Measurements from ENCODE around the gene FFAR2. TPM values are rescaled to one million over a fixed set of nuclear protein-coding genes. Genes with fewer than 3 reads are reported as not detected.

Gene FFAR2
- total and polyA plus RNA-seq, 5 experiments from 2014 or later, result not detected

Other genes starting within 250 kb of the FFAR2 start
- not detected for gene FAM187B, start 219.5 kb upstream of the FFAR2 start, total RNA-seq
- not detected for gene FAM187B, start 219.5 kb upstream of the FFAR2 start, polyA plus RNA-seq
- gene LSR, start 199.3 kb upstream of the FFAR2 start, total RNA-seq, result 10 to 100 TPM; 57.4 to 59.9 TPM
- gene LSR, start 199.3 kb upstream of the FFAR2 start, polyA plus RNA-seq, result 100 to 1,000 TPM in 1 of 3 donors, 10 to 100 TPM in 2; 36.7 to 106 (median 65.7) TPM
- gene USF2, start 179.3 kb upstream of the FFAR2 start, total RNA-seq, result 100 to 1,000 TPM; 226 to 232 TPM
- gene USF2, start 179.3 kb upstream of the FFAR2 start, polyA plus RNA-seq, result 1 to 10 TPM; 4.5 to 6.9 (median 5.2) TPM
- gene HAMP, start 165.7 kb upstream of the FFAR2 start, total RNA-seq, result 1 to 10 TPM; 2.5 to 2.6 TPM
- gene HAMP, start 165.7 kb upstream of the FFAR2 start, polyA plus RNA-seq, result under 1 TPM in 1 of 3 donors, not detected in 2; 0.06 TPM
- gene MAG, start 156.1 kb upstream of the FFAR2 start, total RNA-seq, result not detected
- gene MAG, start 156.1 kb upstream of the FFAR2 start, polyA plus RNA-seq, result under 1 TPM in 1 of 3 donors, not detected in 2; 0.08 TPM
- 10 to 100 TPM; 20.0 to 21.1 TPM for gene CD22, start 119.1 kb upstream of the FFAR2 start, total RNA-seq
- under 1 TPM in 2 of 3 donors, not detected in 1; 0.46 to 0.73 TPM for gene CD22, start 119.1 kb upstream of the FFAR2 start, polyA plus RNA-seq
- gene FFAR1, start 100.4 kb upstream of the FFAR2 start, total RNA-seq, result not detected
- gene FFAR1, start 100.4 kb upstream of the FFAR2 start, polyA plus RNA-seq, result not detected
- gene FFAR3, start 89.8 kb upstream of the FFAR2 start, total RNA-seq, result not detected
- gene FFAR3, start 89.8 kb upstream of the FFAR2 start, polyA plus RNA-seq, result not detected
- gene GPR42, start 77.2 kb upstream of the FFAR2 start, total RNA-seq, result not detected
- not detected for gene GPR42, start 77.2 kb upstream of the FFAR2 start, polyA plus RNA-seq
- gene KRTDAP, start 42.2 kb downstream of the FFAR2 start, total RNA-seq, result not detected
- gene KRTDAP, start 42.2 kb downstream of the FFAR2 start, polyA plus RNA-seq, result not detected
- 1 to 10 TPM; 1.8 to 2.6 TPM for gene DMKN, start 65.4 kb downstream of the FFAR2 start, total RNA-seq
- 1 to 10 TPM in 1 of 3 donors, under 1 TPM in 2; 0.27 to 5.8 (median 0.42) TPM for gene DMKN, start 65.4 kb downstream of the FFAR2 start, polyA plus RNA-seq
- under 1 TPM in 1 of 2 experiments, not detected in 1; 0.31 TPM for gene SBSN, start 80.1 kb downstream of the FFAR2 start, total RNA-seq
- not detected for gene SBSN, start 80.1 kb downstream of the FFAR2 start, polyA plus RNA-seq
- not detected for gene GAPDHS, start 85.2 kb downstream of the FFAR2 start, total RNA-seq
- not detected for gene GAPDHS, start 85.2 kb downstream of the FFAR2 start, polyA plus RNA-seq
- 10 to 100 TPM; 31.1 to 34.3 TPM for gene TMEM147, start 97.4 kb downstream of the FFAR2 start, total RNA-seq
- gene TMEM147, start 97.4 kb downstream of the FFAR2 start, polyA plus RNA-seq, result 100 to 1,000 TPM; 151 to 159 (median 157) TPM
- gene ATP4A, start 115.4 kb downstream of the FFAR2 start, total RNA-seq, result not detected
- gene ATP4A, start 115.4 kb downstream of the FFAR2 start, polyA plus RNA-seq, result not detected
- gene PMIS2, start 137.9 kb downstream of the FFAR2 start, total RNA-seq, result not detected
- not detected for gene PMIS2, start 137.9 kb downstream of the FFAR2 start, polyA plus RNA-seq
- 10 to 100 TPM; 27.1 to 29.8 TPM for gene HAUS5, start 164.5 kb downstream of the FFAR2 start, total RNA-seq
- 1 to 10 TPM; 6.6 to 7.7 (median 7.2) TPM for gene HAUS5, start 164.5 kb downstream of the FFAR2 start, polyA plus RNA-seq
- gene RBM42, start 180.8 kb downstream of the FFAR2 start, total RNA-seq, result 10 to 100 TPM; 55.5 to 56.2 TPM
- gene RBM42, start 180.8 kb downstream of the FFAR2 start, polyA plus RNA-seq, result 10 to 100 TPM; 54.1 to 59.7 (median 58.0) TPM
- 1 to 10 TPM in 1 of 2 experiments, under 1 TPM in 1; 0.55 to 1.0 TPM for gene ETV2, start 193.5 kb downstream of the FFAR2 start, total RNA-seq
- gene ETV2, start 193.5 kb downstream of the FFAR2 start, polyA plus RNA-seq, result under 1 TPM in 2 of 3 donors, not detected in 1; 0.27 to 0.47 TPM
- gene COX6B1, start 200.1 kb downstream of the FFAR2 start, total RNA-seq, result 100 to 1,000 TPM; 197 to 212 TPM
- gene COX6B1, start 200.1 kb downstream of the FFAR2 start, polyA plus RNA-seq, result 100 to 1,000 TPM; 824 to 920 (median 852) TPM
- gene UPK1A, start 218.3 kb downstream of the FFAR2 start, total RNA-seq, result not detected
- gene UPK1A, start 218.3 kb downstream of the FFAR2 start, polyA plus RNA-seq, result not detected